ENCODE measurements around the gene TSFM. TPM values are rescaled to one million over a fixed set of nuclear protein-coding genes. Genes with fewer than 3 reads are reported as not detected.

TSFM gene
- total RNA-seq, 1 donor from 2014 or later, result 17.9 TPM

DNA sequence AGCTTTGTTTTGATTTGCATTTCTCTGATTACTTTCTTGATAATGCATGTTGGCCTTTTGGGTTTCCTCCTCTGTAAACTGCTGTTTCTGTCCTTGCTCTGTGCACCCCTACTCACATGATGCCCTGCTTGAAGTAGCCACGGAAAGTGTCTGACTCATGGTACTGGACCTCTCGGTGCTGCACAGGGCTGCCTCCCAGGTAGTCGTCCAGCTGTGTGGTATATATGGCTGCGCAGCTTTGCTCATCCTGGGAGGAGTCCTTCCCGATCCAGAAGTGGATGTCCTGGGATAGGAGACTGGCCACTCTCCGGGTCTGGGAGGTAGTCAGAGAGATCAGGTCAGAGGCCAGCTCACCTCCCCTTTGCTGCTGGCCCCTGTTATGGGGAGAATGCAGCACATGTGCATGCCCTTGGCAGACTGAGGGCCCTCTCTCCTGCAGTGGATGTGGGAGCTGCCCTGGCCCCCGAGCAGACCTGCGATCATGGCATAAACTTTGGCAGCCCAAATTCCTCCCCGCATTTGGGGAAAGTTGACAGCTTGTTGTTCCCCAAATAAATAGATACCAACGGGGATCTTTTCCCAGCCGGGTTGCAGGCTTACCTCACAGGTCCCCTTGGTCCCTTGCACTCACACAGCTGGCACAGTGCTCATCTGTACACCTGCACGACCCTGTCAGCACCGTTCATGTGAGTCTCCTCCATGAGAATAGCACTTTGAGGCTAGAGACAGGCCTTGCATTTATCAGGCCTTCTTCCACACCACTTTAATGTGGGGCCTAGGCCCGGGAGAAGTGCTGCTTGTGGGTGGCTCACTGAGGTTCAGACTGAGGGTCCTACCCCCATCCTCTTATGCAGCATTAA, 30.8 kb downstream of the TSFM start:
- intact Hi-C loops (cut with DNase I), result no loop called here
- Histone ChIP-seq H3K36me3 (peaks cover 0 to 13% of the 10 kb centered on the region in 2 donors), H3K27ac (no peak overlapping the region), H3K4me1 (peaks cover 42% of the 10 kb centered on the region), H3K9me3 (no peaks in the 10 kb centered on the region), H3K4me3 (no peak overlapping the region), H3K27me3 (no peaks in the 10 kb centered on the region)
- TF ChIP-seq POLR2A (IDR thresholded peaks at IDR 0.05) (no peak), POLR2AphosphoS5 (IDR thresholded peaks at IDR 0.05; ENCODE audit: insufficient read depth in 1 of 2, low read depth in 1 of 2) (no peak)
- TF ChIP-seq, protein P1, sequence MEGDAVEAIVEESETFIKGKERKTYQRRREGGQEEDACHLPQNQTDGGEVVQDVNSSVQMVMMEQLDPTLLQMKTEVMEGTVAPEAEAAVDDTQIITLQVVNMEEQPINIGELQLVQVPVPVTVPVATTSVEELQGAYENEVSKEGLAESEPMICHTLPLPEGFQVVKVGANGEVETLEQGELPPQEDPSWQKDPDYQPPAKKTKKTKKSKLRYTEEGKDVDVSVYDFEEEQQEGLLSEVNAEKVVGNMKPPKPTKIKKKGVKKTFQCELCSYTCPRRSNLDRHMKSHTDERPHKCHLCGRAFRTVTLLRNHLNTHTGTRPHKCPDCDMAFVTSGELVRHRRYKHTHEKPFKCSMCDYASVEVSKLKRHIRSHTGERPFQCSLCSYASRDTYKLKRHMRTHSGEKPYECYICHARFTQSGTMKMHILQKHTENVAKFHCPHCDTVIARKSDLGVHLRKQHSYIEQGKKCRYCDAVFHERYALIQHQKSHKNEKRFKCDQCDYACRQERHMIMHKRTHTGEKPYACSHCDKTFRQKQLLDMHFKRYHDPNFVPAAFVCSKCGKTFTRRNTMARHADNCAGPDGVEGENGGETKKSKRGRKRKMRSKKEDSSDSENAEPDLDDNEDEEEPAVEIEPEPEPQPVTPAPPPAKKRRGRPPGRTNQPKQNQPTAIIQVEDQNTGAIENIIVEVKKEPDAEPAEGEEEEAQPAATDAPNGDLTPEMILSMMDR (IDR thresholded peaks at IDR 0.05), result no peak
- no peak for DNase-seq (ENCODE audit: extremely low spot score in 2 of 2)

DNA sequence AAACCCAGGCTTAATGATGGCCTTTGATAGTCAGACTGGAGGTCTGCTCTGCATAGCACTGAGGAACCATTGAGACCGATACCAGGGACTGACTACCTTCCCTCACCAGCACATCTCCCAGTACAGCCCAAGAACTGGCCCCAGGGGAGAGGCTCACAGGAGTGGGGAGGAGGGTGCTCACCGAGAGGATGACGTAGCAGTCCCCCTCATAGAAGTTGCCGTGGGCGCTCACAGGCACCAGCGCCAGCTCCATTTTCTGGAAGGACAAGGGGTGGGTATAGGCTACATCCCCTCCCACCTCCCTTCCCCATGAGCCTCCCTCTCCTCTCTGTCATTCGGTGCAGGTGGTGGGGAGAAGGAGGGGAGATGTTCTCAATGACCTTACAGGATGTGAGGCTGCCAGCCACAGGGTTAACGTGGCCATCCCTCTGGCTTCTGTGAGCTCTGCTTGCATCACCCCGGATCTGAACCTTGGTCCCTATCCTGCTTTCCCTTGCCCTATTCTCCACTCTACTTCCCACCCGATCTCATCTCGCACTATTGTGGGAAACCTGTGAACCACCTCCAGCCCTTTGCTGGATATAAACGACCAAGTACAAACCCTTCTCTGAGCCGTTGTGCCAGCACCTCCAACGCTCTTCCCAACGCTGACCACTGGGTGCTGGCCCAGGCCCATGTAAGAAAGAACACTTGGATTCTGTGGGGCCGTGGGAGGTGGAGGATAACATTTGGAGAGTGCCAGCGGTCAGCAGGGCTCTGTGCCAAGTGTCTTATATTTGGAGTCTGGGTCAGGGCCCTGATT, 31.6 kb downstream of the TSFM start:
- H3K4me3 ChIP-seq, result no peak overlapping the region
- H3K36me3 ChIP-seq, result peaks cover 0 to 7% of the 10 kb centered on the region in 2 donors
- intact Hi-C loops (cut with DNase I), result no loop called here
- no peak for TF ChIP-seq POLR2AphosphoS5 (IDR thresholded peaks at IDR 0.05; ENCODE audit: insufficient read depth in 1 of 2, low read depth in 1 of 2)
- no peak for TF ChIP-seq POLR2A (IDR thresholded peaks at IDR 0.05)
- TF ChIP-seq, protein P1 (IDR thresholded peaks at IDR 0.05), result no peak
- peaks cover 46% of the 10 kb centered on the region for H3K4me1 ChIP-seq
- no peaks in the 10 kb centered on the region for H3K27me3 ChIP-seq
- DNase-seq (ENCODE audit: extremely low spot score in 2 of 2), result no peak
- H3K27ac ChIP-seq, result no peak overlapping the region
- H3K9me3 ChIP-seq, result no peaks in the 10 kb centered on the region

DNA sequence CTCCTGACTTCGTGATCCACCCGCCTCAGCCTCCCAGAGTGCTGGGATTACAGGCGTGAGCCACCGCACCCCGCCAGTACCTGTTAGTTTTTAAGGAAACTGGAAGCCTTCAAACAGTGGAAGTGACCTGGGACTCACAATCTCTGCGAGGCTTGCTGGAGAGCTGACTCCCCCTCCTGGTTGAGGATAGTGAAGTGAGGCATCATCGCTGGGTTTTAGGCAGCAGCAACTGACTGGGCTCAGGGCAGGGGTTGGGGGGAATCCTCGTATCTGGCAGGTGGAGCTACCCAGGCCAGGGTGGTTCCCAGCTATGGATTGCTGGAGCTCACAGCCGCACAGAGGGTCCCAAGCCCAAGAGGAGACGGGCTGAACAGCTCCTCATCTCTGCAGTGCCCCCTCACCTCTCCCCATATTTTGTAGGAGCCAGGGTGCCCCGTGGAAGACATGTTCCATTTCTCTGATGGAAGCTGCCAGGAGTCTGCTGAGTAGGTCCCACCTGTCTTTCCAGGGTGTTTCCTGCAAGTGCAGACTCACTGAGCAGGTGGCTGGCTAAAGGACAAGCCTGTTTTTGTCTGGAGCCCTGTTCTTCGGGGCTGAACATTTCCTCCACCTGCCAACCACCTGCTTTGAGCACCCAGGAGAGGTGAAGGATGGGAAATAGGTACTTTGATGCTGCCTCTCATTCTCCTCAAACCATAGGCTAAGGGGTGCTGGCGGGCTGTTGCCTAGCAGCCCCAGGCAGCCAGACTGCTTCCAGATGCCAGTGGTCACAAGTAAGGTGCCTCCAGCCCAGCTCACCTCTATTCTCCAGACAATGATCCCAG, 32.8 kb downstream of the TSFM start:
- Histone ChIP-seq H3K27me3 (no peaks in the 10 kb centered on the region), H3K4me1 (peaks cover 46% of the 10 kb centered on the region), H3K36me3 (peaks cover 0 to 5% of the 10 kb centered on the region in 2 donors), H3K27ac (no peak overlapping the region), H3K9me3 (no peaks in the 10 kb centered on the region), H3K4me3 (no peak overlapping the region)
- TF ChIP-seq, protein P1 (IDR thresholded peaks at IDR 0.05), result no peak
- TF ChIP-seq POLR2AphosphoS5 (IDR thresholded peaks at IDR 0.05; ENCODE audit: insufficient read depth in 1 of 2, low read depth in 1 of 2), result no peak
- no peak for TF ChIP-seq POLR2A (IDR thresholded peaks at IDR 0.05)
- no peak for DNase-seq (ENCODE audit: extremely low spot score in 2 of 2)
- intact Hi-C loops (cut with DNase I), result no loop called here

DNA sequence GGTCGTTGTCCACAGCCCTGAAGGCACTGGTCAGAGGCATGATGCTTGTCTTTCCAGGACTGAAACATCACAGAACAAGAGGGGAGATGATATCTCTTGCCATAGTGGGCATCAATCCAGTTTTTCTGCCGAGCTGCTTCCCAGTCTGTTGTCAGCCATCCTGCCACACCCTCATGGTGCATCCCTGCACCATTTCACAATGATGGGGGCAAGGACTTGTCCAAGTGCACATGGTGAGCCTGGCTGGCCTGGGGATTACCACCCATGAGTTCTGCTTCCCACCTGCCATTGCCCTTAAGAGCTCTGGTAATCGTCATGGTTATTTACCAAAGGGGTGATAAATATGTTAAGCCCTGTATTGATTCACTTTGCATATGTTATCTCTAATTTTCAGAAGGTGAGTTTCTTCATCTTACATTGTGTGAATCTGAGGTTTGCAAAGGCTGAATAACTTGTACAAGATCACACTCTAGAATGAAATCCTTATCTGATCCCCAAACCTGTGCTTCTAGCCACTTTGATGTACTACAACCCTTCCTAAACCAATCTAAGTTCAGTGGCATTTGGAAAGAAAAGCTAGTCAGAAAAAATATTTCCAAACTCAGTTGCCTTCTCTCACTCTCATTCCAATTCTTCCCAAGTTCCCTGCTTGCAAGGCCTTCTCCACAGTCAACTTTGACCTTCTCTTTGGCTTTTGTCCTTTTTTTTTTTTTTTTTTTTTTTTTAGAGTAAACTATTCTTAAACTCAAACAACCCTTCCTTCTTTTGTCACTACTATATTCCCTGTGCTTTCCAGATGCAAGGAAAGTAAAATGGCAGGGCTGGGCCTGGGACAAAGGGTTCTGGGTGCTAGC, 33.6 kb downstream of the TSFM start:
- intact Hi-C loops (cut with DNase I), result no loop called here
- Histone ChIP-seq H3K27ac (no peak overlapping the region), H3K27me3 (no peaks in the 10 kb centered on the region), H3K4me3 (no peak overlapping the region), H3K4me1 (peaks cover 50% of the 10 kb centered on the region), H3K36me3 (peaks cover 0 to 14% of the 10 kb centered on the region in 2 donors), H3K9me3 (no peaks in the 10 kb centered on the region)
- DNase-seq (ENCODE audit: extremely low spot score in 2 of 2), result no peak
- TF ChIP-seq, protein P1 (IDR thresholded peaks at IDR 0.05), result no peak
- TF ChIP-seq POLR2A (IDR thresholded peaks at IDR 0.05), result no peak

All from vagina (tissue), 2 donors.